ENCODE measurements around the gene NAA25.
"Not testable (repeated sequence)": the region's sequence is repeated elsewhere in the genome, so short reads cannot be mapped to it uniquely, and the experiment has no call there.

The NAA25 gene

DNA sequence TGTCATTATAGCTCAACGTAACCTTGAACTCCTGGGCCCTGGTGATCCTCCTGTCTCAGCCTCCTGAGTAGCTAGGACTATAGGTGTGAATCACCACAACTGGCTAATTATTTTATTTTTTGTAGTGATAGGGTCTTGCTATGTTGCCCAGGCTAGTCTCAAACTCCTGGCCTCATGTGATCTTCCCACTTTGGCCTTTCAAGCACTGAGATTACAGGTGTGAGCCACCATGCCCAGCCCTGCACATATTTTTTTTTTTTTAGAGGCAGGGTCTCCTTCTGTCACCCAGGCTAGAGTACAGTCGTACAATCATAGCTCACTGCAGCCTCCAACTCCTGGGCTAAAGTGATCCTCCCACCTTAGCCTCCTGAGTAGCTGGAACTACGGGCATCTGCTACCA, 104.5 kb downstream of the NAA25 start:
- peaks cover 21% of the 10 kb centered on the region for H3K4me1 Mint-ChIP-seq (ENCODE audit: low read depth)
- no peaks in the 10 kb centered on the region for H3K9me3 Mint-ChIP-seq
- H3K36me3 Mint-ChIP-seq (ENCODE audit: low read depth): peaks cover 7% of the 10 kb centered on the region
- intact Hi-C loops (cut with micrococcal nuclease): no loop called here
- no peak overlapping the region for H3K27ac Mint-ChIP-seq
- no peak overlapping the region for H3K4me3 Mint-ChIP-seq
- peaks cover 4% of the 10 kb centered on the region for H3K27me3 Mint-ChIP-seq

DNA sequence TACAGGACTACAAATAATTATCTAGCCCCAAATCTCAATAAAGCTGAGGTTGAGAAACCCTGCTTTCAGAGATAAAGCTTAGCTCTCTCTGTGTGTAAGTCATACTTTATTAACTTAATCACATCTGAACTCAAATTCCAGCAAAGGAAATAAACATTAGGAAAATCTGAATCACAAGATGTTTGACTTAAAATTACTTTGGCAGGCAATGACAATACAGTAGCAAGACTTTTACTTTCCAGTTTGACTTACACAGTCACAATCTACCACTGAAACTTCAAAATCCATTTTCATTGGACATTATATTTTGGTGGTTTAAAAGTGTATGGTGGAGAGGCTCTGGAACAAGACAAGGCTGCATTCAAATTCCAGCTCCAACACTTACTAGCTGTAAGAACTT, 107.0 kb downstream of the NAA25 start:
- Mint-ChIP-seq H3K4me1 (ENCODE audit: low read depth) (peaks cover 28% of the 10 kb centered on the region), H3K4me3 (no peak overlapping the region), H3K36me3 (ENCODE audit: low read depth) (peaks cover 7% of the 10 kb centered on the region), H3K27me3 (peaks cover 5% of the 10 kb centered on the region), H3K27ac (no peak overlapping the region), H3K9me3 (no peaks in the 10 kb centered on the region)
- intact Hi-C loops (cut with micrococcal nuclease): no loop called here

DNA sequence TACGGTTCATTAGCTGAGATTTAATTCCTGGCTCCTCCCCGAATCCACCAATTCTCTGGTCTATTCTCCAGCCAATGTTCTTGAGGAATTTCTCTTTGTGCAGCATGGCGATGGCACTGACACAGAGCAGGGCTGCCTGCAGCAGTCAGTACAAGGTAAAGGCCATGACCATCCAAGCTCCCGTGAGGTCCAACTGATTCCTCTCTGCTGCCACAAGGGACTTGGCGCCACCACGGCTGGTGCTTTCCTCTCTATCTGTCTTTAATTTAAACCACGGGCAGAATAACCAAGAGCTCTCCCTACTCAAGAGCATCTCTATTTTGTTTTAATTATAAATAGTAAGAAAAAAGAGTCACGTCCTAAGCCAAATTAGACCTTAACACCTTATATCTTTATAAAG, 107.8 kb downstream of the NAA25 start:
- Mint-ChIP-seq H3K9me3 (no peaks in the 10 kb centered on the region), H3K4me3 (no peak overlapping the region), H3K4me1 (ENCODE audit: low read depth) (peaks cover 26% of the 10 kb centered on the region), H3K27me3 (peaks cover 5% of the 10 kb centered on the region), H3K36me3 (ENCODE audit: low read depth) (peaks cover 7% of the 10 kb centered on the region), H3K27ac (no peak overlapping the region)
- intact Hi-C loops (cut with micrococcal nuclease): no loop called here

DNA sequence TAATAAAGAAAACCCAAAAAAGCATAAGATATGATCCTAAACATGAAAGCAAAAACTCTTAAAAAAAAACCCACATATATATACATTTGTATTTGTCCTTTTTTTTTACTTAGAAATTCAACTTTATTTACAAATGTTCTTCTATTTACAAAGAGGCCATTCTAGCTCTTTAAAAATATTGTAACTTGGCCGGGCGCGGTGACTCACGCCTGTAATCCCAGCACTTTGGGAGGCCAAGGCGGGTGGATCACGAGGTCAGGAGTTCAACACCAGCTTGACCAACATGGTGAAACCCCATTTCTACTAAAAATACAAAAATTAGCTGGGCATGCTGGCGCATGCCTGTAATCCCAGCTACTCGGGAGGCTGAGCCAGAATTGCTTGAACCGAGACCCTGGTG, 109.5 kb downstream of the NAA25 start:
- peaks cover 31% of the 10 kb centered on the region for H3K4me1 Mint-ChIP-seq (ENCODE audit: low read depth)
- H3K9me3 Mint-ChIP-seq; intact Hi-C loops (cut with micrococcal nuclease); H3K27ac Mint-ChIP-seq; H3K36me3 Mint-ChIP-seq (ENCODE audit: low read depth); H3K4me3 Mint-ChIP-seq; H3K27me3 Mint-ChIP-seq: not testable (repeated sequence)

DNA sequence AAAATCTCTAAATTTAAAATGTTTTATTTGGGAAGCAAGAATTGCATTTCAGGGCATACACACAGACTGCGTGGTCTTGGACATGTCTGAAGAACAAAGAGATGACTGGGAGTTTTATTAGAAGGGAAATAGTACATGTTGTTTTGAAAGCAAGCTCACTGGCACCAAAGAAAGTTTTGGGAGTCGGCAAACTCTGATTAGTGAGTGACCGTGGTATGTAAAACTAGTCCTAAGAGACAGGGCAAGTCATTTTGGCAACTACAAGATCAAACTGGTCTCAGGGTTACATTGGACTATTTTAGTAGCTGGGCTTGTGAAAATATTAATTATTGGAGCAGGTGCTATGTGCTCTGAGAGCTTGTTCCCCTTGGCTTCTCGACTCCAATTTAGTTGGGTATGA, 110.6 kb downstream of the NAA25 start:
- H3K36me3 Mint-ChIP-seq (ENCODE audit: low read depth): peaks cover 7% of the 10 kb centered on the region
- intact Hi-C loops (cut with micrococcal nuclease): no loop called here
- no peak overlapping the region for H3K4me3 Mint-ChIP-seq

DNA sequence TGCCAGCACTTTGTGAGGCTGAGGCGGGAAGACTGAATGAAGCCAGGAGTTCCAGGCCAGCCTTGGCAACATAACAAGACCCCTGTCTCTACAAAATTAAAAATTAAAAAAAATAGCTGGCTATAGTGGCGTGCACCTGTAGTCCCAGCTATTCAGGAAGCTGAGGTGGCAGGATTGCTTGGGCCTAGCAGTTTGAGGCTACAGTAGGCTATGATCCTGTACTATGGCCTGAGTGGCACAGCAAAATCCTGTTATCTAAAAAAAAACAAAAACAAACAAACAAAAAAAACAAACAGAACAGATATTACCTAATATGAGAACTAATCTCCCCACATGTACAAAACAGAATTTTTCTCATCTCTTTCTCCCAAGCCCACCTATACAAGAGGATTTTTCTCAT, 111.3 kb downstream of the NAA25 start:
- intact Hi-C loops (cut with micrococcal nuclease): no loop called here
- no peak overlapping the region for H3K4me3 Mint-ChIP-seq
- H3K9me3 Mint-ChIP-seq: no peaks in the 10 kb centered on the region
- H3K27ac Mint-ChIP-seq: no peak overlapping the region
- H3K27me3 Mint-ChIP-seq: peaks cover 10% of the 10 kb centered on the region
- peaks cover 47% of the 10 kb centered on the region for H3K4me1 Mint-ChIP-seq (ENCODE audit: low read depth)
- H3K36me3 Mint-ChIP-seq (ENCODE audit: low read depth): peaks cover 7% of the 10 kb centered on the region

More for the DNA sequence above, 110.6 kb downstream of the NAA25 start:
- Mint-ChIP-seq H3K4me1 (ENCODE audit: low read depth) (peaks cover 40% of the 10 kb centered on the region), H3K9me3 (no peaks in the 10 kb centered on the region), H3K27ac (no peak overlapping the region), H3K27me3 (peaks cover 10% of the 10 kb centered on the region)

DNA sequence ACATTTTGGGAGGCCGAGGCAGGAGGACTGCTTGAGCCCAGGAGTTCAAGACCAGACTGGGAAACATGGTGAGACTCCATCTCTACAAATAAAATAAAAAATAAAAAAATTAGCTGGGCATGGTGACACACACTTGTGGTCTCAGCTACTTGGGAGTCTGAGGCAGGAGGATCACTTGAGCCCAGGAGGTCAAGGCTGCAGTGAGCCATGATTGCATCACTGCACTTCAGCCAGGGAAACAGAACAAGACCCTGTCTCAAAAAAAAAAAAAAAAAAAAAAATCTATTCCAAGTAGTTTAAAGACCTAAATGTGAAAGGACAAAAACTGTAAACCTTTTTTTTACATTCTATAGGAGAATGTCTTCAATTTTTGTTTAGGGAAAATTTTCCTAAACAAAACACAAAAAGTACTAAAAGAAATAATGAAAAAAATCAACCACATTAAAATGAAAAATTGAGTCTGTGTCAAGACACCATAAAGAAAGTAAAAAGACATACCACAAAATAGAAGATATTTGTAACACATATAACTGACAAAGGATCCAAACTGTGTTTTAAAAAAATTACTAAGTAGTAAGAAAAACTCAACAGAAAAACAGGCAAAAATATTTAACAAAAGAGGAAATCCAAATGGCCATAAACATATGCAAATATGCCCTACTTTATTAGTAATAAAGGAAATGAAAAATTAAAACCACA, 112.7 kb downstream of the NAA25 start:
- intact Hi-C loops (cut with micrococcal nuclease): no loop called here
- H3K27me3 Mint-ChIP-seq: peaks cover 10% of the 10 kb centered on the region
- no peak overlapping the region for H3K27ac Mint-ChIP-seq

DNA sequence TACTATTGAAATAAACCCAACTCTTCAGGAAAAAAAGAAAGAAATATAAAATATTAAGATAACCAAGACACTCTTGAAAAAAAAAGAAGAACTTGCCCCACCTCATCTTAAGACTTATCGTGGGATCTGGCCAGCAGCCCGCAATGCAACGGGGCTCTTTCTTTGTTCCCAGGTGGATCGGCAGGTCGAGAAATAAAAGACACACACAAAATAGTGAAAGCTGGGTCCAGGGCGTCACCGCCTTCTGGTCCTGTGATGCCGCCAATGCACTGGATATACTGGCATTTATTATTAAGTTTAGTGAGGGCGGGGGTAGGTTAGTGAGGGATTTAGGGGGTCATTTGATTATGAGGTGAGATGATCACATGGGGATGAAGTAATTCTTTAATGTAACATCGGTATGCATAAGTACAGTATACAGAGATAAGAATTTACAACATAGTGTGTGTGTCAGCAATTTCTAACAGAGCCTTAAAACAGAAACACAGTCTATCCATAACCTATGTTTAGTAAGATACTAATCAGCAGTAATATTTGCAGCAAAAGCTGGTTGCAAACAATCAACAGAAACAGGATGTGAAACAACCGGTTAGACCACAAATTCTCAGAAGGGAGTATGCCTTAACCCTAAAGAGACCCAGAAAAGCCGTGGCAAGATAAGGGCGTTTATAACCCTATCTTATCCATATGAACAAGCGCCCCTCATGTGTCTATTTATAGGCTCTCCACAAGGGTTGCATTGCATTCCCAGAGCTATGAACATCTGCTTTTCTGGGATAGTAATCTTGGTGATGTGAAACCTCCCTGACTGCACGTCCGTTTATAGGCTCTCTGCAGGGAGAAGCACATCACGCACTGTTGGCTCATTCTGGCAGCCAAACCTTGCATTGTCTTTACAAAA, 114.1 kb downstream of the NAA25 start:
- H3K9me3 Mint-ChIP-seq; H3K36me3 Mint-ChIP-seq (ENCODE audit: low read depth); H3K27me3 Mint-ChIP-seq; intact Hi-C loops (cut with micrococcal nuclease): not testable (repeated sequence)
- Mint-ChIP-seq H3K4me3 (peak overlapping the region; percentile 70), H3K27ac (peak overlapping the region; percentile 80), H3K4me1 (ENCODE audit: low read depth) (peaks cover 44% of the 10 kb centered on the region)

More for the DNA sequence above, 112.7 kb downstream of the NAA25 start:
- Mint-ChIP-seq H3K36me3 (ENCODE audit: low read depth) (peaks cover 7% of the 10 kb centered on the region), H3K4me3 (no peak overlapping the region), H3K9me3 (no peaks in the 10 kb centered on the region), H3K4me1 (ENCODE audit: low read depth) (peaks cover 50% of the 10 kb centered on the region)

DNA sequence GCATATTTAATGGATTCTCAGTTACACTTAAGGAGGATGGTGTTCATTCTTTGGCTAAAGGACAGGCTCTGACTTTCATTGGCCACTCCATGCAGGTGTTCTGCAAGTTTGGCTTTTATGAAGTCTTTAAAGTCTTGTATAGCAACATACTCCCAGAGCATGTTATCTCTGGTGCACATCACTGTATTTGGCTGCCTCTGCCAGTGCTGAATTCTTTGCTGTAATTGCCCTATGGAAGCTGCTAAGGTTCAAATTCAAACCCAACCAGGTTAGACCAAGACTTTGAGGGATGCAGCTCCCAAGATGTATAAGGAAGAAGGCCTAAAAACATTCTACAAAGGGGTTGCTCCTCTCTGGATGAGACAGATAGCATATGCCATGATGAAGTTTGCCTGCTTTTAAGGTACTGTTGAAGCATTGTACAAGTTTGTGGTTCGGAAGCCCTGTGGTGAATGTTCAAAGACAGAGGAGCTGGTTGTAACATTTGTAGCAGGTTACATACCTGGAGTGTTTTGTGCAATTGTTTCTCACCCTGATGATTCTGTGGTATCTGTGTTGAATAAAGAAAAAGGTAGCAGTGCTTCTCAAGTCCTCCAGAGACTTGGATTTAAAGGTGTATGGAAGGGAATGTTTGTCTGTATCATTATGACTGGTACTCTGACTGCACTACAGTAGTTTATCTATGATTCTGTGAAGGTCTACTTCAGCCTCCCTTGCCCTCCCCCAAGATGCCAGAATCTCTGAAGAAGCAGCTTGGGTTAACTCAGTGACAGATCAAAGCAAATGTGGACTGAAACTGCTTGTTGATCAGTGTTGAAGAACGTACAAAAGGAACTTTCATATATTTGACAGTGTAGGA, 115.1 kb downstream of the NAA25 start:
- H3K9me3 Mint-ChIP-seq: no peaks in the 10 kb centered on the region
- H3K36me3 Mint-ChIP-seq (ENCODE audit: low read depth): no peaks in the 10 kb centered on the region
- H3K27ac Mint-ChIP-seq: peak overlapping the region; percentile 80
- intact Hi-C loops (cut with micrococcal nuclease): no loop called here
- peak overlapping the region; percentile 13 for H3K4me3 Mint-ChIP-seq
- peaks cover 40% of the 10 kb centered on the region for H3K4me1 Mint-ChIP-seq (ENCODE audit: low read depth)
- peaks cover 4% of the 10 kb centered on the region for H3K27me3 Mint-ChIP-seq

DNA sequence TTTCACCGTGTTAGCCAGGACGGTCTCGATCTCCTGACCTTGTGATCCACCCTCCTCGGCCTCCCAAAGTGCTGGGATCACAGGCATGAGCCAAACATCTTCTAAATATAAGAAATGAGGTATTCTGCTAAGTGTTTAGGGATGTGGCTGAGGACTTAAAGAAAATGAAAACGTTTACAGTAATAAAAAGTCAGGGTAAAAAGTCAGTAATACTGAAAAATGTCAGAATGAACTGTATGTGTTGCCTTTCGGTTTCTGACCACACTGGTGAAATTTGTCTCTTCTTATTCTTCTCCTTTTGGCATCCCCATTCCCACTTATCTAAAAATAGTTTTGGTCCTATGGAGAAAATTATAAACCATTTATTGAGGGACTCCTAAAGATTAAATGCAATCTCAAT, 116.1 kb downstream of the NAA25 start:
- intact Hi-C loops (cut with micrococcal nuclease): no loop called here
- Mint-ChIP-seq H3K4me3 (no peak overlapping the region), H3K36me3 (ENCODE audit: low read depth) (no peaks in the 10 kb centered on the region), H3K9me3 (no peaks in the 10 kb centered on the region), H3K4me1 (ENCODE audit: low read depth) (peaks cover 38% of the 10 kb centered on the region), H3K27me3 (peaks cover 4% of the 10 kb centered on the region), H3K27ac (no peak overlapping the region)

DNA sequence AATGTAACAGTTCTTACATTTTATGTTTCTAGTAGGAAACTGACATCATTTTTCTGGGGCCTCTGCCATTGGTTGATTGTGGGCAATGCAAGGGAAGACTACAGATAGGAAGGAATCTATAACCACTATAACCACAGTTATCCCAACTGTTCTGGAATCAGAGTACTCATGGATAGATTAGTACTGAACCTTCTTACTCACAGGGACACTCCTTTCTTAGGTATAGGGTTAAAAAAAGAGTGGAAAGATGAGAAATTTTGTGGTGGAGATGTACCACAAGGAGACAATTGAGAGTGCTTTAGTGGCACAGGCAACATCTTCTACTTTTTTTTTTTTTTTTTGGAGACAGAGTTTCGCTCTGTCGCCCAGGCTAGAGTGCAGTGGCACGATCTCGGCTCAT, 116.6 kb downstream of the NAA25 start:
- H3K27me3 Mint-ChIP-seq: peaks cover 4% of the 10 kb centered on the region
- no peaks in the 10 kb centered on the region for H3K36me3 Mint-ChIP-seq (ENCODE audit: low read depth)
- H3K4me1 Mint-ChIP-seq (ENCODE audit: low read depth): peaks cover 38% of the 10 kb centered on the region
- no peaks in the 10 kb centered on the region for H3K9me3 Mint-ChIP-seq
- H3K27ac Mint-ChIP-seq: no peak overlapping the region
- no peak overlapping the region for H3K4me3 Mint-ChIP-seq
- intact Hi-C loops (cut with micrococcal nuclease): no loop called here

DNA sequence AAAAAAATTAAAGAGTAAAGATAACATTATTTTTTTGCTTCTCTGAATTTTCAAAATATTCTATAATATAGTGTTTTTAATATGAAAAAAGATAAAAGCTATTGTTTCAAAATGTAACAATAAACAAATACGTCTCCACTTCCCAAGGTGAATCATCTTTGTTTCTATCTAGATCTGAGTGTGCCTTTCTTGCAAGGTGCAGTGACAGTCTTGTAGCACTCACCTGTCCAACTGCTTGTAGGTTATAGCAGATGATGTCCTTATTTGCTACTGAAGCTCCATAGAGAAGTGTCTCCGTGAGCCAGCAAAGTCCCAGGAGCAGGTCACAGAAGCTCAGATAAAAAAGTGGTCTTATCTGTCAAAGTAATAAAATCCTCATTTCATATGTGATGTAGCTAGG, 117.0 kb downstream of the NAA25 start:
- Mint-ChIP-seq H3K27me3 (peaks cover 4% of the 10 kb centered on the region), H3K4me1 (ENCODE audit: low read depth) (peaks cover 37% of the 10 kb centered on the region), H3K27ac (no peak overlapping the region), H3K9me3 (no peaks in the 10 kb centered on the region), H3K36me3 (ENCODE audit: low read depth) (no peaks in the 10 kb centered on the region), H3K4me3 (no peak overlapping the region)
- intact Hi-C loops (cut with micrococcal nuclease): no loop called here

DNA sequence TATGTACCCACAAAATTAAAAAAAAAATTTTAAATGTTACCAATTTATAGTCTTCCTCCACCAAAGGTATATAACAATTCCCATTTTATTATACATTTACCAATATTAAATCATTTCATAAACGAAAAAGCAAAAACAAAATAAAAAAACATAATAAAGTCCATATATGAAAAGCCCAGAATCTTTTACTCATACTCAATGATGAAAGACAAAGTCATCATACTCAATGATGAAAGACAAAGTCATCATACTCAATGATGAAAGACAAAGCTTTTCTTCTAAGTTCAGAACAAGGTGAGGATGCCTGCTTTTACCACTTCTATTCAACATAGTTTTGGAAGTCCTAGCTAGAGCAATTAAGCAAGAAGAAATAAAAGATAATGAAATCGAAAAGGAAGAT, 123.8 kb downstream of the NAA25 start:
- Mint-ChIP-seq H3K9me3 (no peaks in the 10 kb centered on the region), H3K4me1 (ENCODE audit: low read depth) (no peaks in the 10 kb centered on the region), H3K36me3 (ENCODE audit: low read depth) (no peaks in the 10 kb centered on the region), H3K4me3 (no peak overlapping the region), H3K27me3 (no peaks in the 10 kb centered on the region), H3K27ac (no peak overlapping the region)
- intact Hi-C loops (cut with micrococcal nuclease): no loop called here

DNA sequence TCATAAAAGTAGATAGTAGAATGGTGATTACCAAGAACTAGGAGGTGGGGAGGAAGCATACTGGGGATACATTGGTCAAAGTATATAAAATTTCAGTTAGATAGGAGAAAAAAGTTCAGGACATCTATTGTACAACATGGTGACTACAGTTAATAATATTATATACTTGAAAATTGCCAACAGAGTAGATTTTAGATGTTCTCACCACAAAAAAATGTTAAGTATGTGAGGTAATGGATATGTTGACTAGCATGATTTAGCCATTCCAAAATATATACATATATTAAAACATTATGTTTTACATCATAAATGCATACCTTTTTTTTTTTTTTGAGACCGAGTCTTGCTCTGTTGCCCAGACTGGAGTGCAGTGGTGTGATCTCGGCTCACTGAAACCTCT, 126.6 kb downstream of the NAA25 start:
- H3K27ac Mint-ChIP-seq: no peak overlapping the region
- H3K36me3 Mint-ChIP-seq (ENCODE audit: low read depth): no peaks in the 10 kb centered on the region

More for the DNA sequence above, 126.6 kb downstream of the NAA25 start:
- Mint-ChIP-seq H3K4me3 (no peak overlapping the region), H3K27me3 (no peaks in the 10 kb centered on the region), H3K9me3 (no peaks in the 10 kb centered on the region), H3K4me1 (ENCODE audit: low read depth) (peaks cover 2% of the 10 kb centered on the region)
- intact Hi-C loops (cut with micrococcal nuclease): no loop called here
